GM12874 (cell line): ENCODE results near the gene TNFAIP8L1.

Experiments used
- CTCF ChIP-seq: IDR thresholded peaks from 2 replicates; pipeline ENCODE4 v1.5.1; 2011; ENCODE audit warnings: low read depth, mild to moderate bottlenecking, control low read depth, low read length, moderate library complexity; ENCODE audit not compliant: insufficient read depth

Gene TNFAIP8L1

GRCh38 chr19:4676955-4677731 lies 37.8 kb downstream of the TNFAIP8L1 start:
- peak; percentile 64; the same call in 1 of the 2 replicates for TF ChIP-seq CTCF

- TF ChIP-seq CTCF: no peak
Measured at GRCh38 chr19:4678881-4679790, 39.8 kb downstream of the TNFAIP8L1 start.

- TF ChIP-seq CTCF: no peak
Measured at GRCh38 chr19:4682417-4683200, 43.3 kb downstream of the TNFAIP8L1 start.

GRCh38 chr19:4684312-4685095 lies 45.2 kb downstream of the TNFAIP8L1 start:
- TF ChIP-seq CTCF: no peak

GRCh38 chr19:4686700-4687099 lies 47.4 kb downstream of the TNFAIP8L1 start:
- TF ChIP-seq CTCF: no peak

GRCh38 chr19:4687396-4687795 lies 48.1 kb downstream of the TNFAIP8L1 start:
- no peak for TF ChIP-seq CTCF
